Renal cortex interstitium (tissue), 15 donors: ENCODE measurements around the gene BMP2K. TPM values are rescaled to one million over a fixed set of nuclear protein-coding genes. Genes with fewer than 3 reads are reported as not detected.
A peak's percentile ranks its signal among the peaks of the same experiment; 100 is the strongest.

Source experiments
- DNase-seq, 11 donors: peaks; one replicate each; pipeline ENCODE4 v3.0.0-alpha.2; 2013; ENCODE audit warnings: low read depth in 9 of 11, low spot score in 4 of 11; ENCODE audit errors: extremely low read depth in 1 of 11
- long read RNA-seq, 16 experiments: transcript quantifications; one replicate each; lab custom pipeline, GENCODE V29; 2026
- polyA plus RNA-seq, 3 donors: library from polyadenylated mRNA; unstranded; fragments of 120-200 nt; gene quantifications; one replicate each; pipeline ENCODE4 v1.2.1, GENCODE V29; 2013; ENCODE audit not compliant: insufficient read length in 3 of 3

The BMP2K gene
- polyA plus RNA-seq: 10 to 100 TPM; 25.2 to 30.2 (median 26.6) TPM
- long read RNA-seq, donor 1, partial matches to known transcripts: 0 of 1 reads
- long read RNA-seq, donor 1, other reads (novel, unspliced or antisense): 0 of 1 reads
- long read RNA-seq, donor 2: 0 reads
- long read RNA-seq, donor 3: 0 reads
- long read RNA-seq, donor 4, partial matches to known transcripts: 0 of 1 reads
- long read RNA-seq, donor 4, other reads (novel, unspliced or antisense): 0 of 1 reads
- long read RNA-seq, donor 5: 0 reads
- long read RNA-seq, donor 6: 0 reads
- long read RNA-seq, donor 7, partial matches to known transcripts: 0 of 3 reads
- long read RNA-seq, donor 7, other reads (novel, unspliced or antisense): 0 of 3 reads
- long read RNA-seq, donor 8: 0 reads
- long read RNA-seq, donor 9, partial matches to known transcripts: 5 of 7 reads
- long read RNA-seq, donor 9, other reads (novel, unspliced or antisense): 0 of 7 reads
- long read RNA-seq, donor 10: 0 reads
- long read RNA-seq, donor 11, partial matches to known transcripts: 0 of 1 reads
- long read RNA-seq, donor 11, other reads (novel, unspliced or antisense): 0 of 1 reads
- long read RNA-seq, donor 12, partial matches to known transcripts: 0 of 1 reads
- long read RNA-seq, donor 12, other reads (novel, unspliced or antisense): 0 of 1 reads
- long read RNA-seq, donor 13: 0 reads
- long read RNA-seq, donor 14: 0 reads
- long read RNA-seq, donor 15: 0 reads
- long read RNA-seq, donor 16, partial matches to known transcripts: 0 of 2 reads
- long read RNA-seq, donor 16, other reads (novel, unspliced or antisense): 0 of 2 reads

GRCh38 chr4:78776079-78776728 lies at the start of gene BMP2K:
Gene BMP2K (plus strand): TSS chr4:78776350. CDS start chr4:78776544, 194 bp downstream.
- peak in 9 of 11 donors; percentile 53 to 79 (median 75) for DNase-seq

GRCh38 chr4:78726546-78726945 lies 49.6 kb upstream of the BMP2K start:
- no peak for DNase-seq

DNA sequence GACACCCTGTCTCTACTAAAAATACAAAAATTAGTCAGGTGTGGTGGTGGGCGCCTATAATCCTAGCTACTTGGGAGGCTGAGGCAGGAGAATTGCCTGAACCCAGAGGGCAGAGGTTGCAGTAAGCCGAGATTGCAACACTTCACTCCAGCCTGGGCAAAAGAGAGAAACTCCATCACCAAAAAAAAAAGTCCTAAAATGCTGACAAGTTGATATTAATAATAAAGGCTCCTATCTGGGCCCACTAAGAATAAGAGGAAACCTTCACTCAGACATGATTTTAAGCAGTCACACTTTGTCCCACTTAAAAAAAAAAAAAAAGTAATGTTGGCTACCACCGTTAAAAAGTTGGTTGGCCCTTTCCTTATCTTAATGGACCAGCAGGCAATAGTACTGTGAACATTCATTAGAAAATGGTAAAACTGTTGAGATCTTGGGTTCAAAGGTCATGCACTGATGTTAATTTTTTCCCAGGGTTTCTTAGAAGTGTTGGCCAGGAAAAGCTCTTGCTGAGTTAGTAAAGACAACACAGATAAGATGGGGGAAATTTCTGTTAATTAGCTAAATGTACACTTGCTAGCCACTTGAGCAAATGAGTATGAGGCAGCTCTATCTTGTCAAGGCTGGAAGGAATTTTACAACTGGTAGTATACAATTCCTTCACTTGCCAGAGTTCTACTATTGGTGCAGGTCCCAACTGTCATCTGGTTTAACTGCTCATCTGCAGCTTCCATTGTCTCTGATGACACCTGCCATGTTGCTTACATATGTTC lies 43.6 kb upstream of the BMP2K start:
- DNase-seq: no peak

DNA sequence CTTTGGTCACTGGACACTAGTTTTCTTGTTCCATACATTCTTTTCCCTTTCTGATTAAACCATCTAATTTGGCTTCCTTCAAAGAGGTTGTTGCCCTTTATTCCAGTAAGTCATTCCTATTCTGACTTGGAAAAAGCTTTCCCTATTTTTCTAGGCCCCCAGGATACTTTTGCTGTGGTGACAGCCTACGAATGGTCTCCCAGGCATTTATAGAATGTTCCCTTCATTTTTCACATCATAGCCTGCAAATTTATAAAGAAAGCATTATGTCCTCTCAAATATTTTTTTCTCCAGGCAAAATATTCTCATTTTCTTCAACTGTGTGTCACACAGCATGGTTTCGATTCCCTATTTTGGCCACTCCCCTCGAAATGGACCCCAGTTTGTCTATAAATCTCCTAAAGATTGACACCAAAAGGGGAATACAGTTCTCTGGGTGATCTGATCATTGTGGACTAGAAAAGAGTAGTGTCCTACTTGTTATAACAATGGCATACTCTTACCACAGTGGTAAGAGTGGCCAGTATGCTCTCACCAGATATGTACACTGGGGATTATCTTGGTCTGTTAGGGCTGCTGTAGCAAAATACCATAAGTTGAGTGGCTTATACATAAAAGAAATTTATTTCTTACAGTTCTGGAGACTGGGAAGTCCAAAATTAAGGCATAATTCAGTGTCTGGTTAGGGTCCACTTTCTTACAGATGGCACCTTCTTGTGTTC lies 41.5 kb upstream of the BMP2K start:
- no peak for DNase-seq

DNA sequence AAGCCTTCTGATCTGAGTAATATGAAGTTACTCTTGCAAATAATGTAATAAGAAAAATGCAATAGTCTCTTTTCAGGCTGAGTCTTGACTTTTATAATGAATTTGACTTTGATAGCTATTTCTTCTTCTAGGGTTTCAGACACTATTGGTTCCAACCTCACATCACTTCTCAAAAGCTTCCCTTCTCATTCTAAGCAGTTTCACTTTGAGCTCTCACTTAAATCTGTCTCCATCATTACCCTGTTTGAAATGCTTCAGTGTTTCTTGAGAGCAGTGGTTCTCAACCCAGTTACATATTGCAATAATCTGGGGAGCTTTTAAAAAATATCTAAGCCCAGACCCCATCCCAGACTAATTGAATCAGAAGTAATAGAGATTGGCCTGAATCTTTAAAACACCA lies 40.5 kb upstream of the BMP2K start:
- DNase-seq: no peak

- no peak for DNase-seq
Observed at GRCh38 chr4:78737035-78737434, 39.1 kb upstream of the BMP2K start.

- no peak for DNase-seq
Observed at GRCh38 chr4:78737973-78738372, 38.2 kb upstream of the BMP2K start.

DNA sequence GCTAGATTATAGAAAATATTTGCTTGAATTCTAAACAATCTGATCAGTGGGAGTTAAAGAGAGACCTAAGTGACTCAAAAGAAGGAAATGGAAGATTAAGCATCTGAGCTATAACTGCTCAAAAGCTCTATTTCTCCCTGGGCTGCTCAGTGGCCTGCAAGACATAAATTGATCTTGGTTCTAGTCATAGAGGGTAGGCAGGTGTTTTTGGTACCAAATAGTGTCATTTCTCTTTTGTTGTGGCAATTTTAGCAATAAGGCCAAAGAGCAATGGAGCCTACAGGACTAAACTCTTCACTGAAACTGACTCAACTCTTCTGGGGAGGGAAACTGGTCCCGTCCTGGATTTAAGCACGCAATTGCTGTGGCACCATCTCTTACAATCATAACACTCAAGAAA lies 33.9 kb upstream of the BMP2K start:
- DNase-seq: no peak

DNA sequence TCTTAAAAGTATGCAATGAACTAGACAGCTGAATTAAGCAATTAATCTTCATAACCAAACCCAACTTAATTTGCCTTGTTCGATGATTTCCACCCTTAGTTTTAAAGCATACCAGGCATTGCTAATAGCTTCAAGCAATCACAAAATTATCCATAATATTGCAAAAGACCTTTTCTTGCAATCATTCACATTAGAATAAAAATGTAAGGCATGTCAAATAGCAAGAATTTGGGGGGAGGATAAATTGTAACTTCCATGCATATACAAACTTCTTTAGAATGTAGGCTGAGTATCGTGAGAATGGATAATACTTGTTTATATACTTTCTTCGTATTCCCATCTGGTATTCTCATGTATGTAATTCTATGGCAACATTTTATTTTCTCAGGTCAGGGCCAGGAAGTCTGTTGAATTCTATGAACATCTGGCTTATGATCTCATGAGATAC lies 28.7 kb upstream of the BMP2K start:
- no peak for DNase-seq

DNA sequence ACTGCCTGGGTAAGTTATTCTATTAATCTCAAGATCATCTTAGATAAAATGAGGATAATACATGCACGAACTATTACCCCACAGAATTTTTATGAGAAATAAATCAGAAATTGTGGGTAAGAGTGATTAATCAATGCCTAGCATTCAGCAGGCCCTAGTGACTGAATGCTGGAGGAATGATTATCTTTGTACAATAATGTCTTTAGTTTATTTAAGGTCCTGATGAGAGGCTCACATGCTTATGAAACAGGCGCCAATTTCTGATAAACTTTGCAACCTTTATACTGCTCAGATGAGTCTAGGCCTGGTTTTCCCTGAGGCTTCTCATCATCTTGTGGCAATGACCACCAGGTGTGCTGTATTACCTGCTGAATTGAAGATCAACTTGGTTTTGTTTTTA lies 27.8 kb upstream of the BMP2K start:
- DNase-seq: no peak

GRCh38 chr4:78749258-78749971 lies 26.7 kb upstream of the BMP2K start:
- DNase-seq: no peak

- no peak for DNase-seq
Observed at GRCh38 chr4:78749972-78750727, 26.0 kb upstream of the BMP2K start.

DNA sequence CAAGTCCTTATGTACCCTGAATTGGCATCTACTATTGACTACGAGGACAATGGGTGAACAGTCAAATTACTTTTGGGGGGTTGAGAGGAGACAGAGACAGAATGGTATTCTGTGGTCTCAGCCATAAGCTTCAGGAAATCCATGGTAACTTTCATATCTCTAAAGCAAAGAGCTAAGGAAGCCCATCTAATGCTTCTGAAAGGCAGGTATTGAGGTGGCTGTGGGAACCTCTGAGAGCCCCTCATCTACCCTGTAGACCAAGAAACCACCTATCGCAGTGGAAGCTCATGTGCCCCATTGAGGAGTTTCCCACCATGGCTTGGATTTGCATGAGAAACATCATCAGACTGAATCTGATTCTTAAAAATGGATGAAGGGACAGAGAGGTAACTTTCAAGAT lies 23.1 kb upstream of the BMP2K start:
- DNase-seq: no peak

DNA sequence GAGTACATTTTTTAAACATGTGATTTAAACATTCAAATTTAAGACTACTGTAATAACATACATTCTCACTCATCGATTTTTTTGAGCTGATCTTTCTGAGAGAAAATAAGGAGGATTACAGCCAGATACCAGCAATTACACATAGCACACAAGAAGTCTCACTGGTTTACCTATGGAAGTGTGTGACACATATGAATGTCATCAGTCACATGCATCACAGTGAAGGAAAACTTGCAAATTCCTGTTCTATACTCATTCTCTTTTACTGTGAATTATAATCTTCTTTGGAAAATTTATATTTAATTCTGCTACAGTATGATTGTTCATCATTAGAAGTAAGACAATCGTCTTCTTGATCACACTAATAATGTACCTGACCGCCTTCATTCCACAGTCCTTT lies 21.3 kb upstream of the BMP2K start:
- DNase-seq: no peak

GRCh38 chr4:78756137-78756536 lies 20.0 kb upstream of the BMP2K start:
- DNase-seq: no peak

DNA sequence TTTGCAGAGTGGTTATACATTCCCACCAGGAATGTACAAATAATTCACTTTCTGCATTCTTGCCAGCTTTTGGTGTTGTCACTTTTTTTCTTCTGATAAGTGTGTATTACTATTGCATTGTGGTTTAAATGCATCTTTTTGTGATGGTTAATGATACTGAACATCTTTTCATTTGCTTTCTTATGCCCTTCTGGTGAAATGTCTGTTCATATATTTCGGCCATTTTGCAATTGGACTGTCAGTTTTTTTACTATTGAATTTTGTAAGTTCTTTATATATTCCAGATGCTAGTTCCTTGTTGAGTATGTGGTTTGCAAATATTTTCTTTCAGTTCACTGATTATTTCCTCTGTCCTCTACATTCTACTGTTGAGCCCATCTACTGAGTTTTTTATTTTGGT lies 19.4 kb upstream of the BMP2K start:
- DNase-seq: no peak

DNA sequence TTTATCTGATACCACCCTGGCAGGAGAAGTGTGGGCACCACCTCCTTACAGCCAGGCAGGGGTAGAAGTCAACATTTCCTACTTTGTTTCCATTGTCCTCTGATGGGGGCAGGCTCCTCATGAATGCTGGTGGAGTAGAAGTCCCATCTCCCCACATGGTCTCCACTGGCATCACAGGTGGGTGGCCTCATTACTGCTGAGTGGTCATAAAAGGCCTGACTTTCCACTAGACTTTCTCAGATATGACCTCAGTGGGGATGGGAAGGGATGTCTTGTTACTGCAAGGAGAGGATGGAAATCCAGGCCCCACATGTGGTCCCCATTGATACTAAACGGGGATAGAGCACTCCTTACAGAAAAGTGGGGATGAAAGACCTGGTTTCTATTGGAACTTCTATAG lies 18.6 kb upstream of the BMP2K start:
- no peak for DNase-seq
